Subcutaneous adipose tissue (tissue), 4 donors: ENCODE measurements around the gene OTUD1. TPM values are rescaled to one million over a fixed set of nuclear protein-coding genes. Genes with fewer than 3 reads are reported as not detected.

ENCODE experiments used
- small RNA-seq: library from RNA; depleted of rRNA; stranded (forward); fragments of <200 nt; gene quantifications from one replicate; pipeline ENCODE3, GENCODE V24; 2016
- total RNA-seq, 4 donors: library from RNA; depleted of rRNA; stranded (reverse); fragments of >200 nt; gene quantifications; one replicate each; pipeline ENCODE4 v1.1.0, GENCODE V29; 2016
- TF ChIP-seq, protein P1 (sequence below): fragments of 450-650 bp; IDR thresholded peaks from one replicate; pipeline ENCODE4 v1.5.1; 2016; ENCODE audit warnings: low read depth, mild to moderate bottlenecking, control low read depth, antibody characterized with exemption, moderate library complexity

The OTUD1 gene
- total RNA-seq, 4 donors from 2014 or later, result 13.8 to 17.2 (median 16.2) TPM

- TF ChIP-seq, protein P1, sequence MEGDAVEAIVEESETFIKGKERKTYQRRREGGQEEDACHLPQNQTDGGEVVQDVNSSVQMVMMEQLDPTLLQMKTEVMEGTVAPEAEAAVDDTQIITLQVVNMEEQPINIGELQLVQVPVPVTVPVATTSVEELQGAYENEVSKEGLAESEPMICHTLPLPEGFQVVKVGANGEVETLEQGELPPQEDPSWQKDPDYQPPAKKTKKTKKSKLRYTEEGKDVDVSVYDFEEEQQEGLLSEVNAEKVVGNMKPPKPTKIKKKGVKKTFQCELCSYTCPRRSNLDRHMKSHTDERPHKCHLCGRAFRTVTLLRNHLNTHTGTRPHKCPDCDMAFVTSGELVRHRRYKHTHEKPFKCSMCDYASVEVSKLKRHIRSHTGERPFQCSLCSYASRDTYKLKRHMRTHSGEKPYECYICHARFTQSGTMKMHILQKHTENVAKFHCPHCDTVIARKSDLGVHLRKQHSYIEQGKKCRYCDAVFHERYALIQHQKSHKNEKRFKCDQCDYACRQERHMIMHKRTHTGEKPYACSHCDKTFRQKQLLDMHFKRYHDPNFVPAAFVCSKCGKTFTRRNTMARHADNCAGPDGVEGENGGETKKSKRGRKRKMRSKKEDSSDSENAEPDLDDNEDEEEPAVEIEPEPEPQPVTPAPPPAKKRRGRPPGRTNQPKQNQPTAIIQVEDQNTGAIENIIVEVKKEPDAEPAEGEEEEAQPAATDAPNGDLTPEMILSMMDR, result no peak
Observed at GRCh38 chr10:23490115-23490514, 51.2 kb downstream of the OTUD1 start.

Small RNA genes lying within 50 kb of the gene (small RNA-seq; reads per million reads assigned to genes)
- not detected for gene MIR1254-2

Other genes starting within 250 kb of the OTUD1 start
- not detected for gene PTF1A, start 246.8 kb upstream of the OTUD1 start, total RNA-seq
- gene C10orf67, start 94.3 kb upstream of the OTUD1 start, total RNA-seq, result not detected